HFFc6 (cell line): ENCODE data around the gene MTFP1. TPM values are rescaled to one million over a fixed set of nuclear protein-coding genes. Genes with fewer than 3 reads are reported as not detected.

Experiments used
- DNase-seq: peaks from one replicate; pipeline ENCODE4 v3.0.0-alpha.2; 2018
- H3K27ac Mint-ChIP-seq: 2 replicates; pipeline ENCODE4 v1.8.0; 2020; ENCODE audit warnings: mild to moderate bottlenecking, mixed read lengths
- H3K27me3 Mint-ChIP-seq: 2 replicates; pipeline ENCODE4 v1.8.0; 2021; ENCODE audit warnings: mild to moderate bottlenecking, moderate library complexity, mixed read lengths; ENCODE audit not compliant: insufficient read depth
- H3K36me3 Mint-ChIP-seq: 2 replicates; pipeline ENCODE4 v1.8.0; 2021; ENCODE audit warnings: low read depth, mixed read lengths
- H3K4me1 Mint-ChIP-seq: 2 replicates; pipeline ENCODE4 v1.8.0; 2020; ENCODE audit warnings: low read depth, mixed read lengths
- H3K4me3 Mint-ChIP-seq: 2 replicates; pipeline ENCODE4 v1.8.0; 2020; ENCODE audit warnings: mild to moderate bottlenecking, moderate library complexity, mixed read lengths
- H3K9me3 Mint-ChIP-seq: 2 replicates; pipeline ENCODE4 v1.8.0; 2020; ENCODE audit warnings: mild to moderate bottlenecking, mixed read lengths
- total RNA-seq, 6 experiments: library from RNA; stranded (reverse); fragmentation: NEBNext Ultra II Directional; extraction: Animal tissue kit (Norgen Biotek cat#: 25700); gene quantifications; 2 replicates in 1 of 6; 3 replicates in 5 of 6; pipeline ENCODE4 v1.2.3, GENCODE V29; 2021
- TF ChIP-seq, protein P1 (sequence below): fragments of 200-600 bp; sonication (generic); IDR thresholded peaks from 2 replicates; pipeline ENCODE4 v1.5.0; 2021; ENCODE audit warnings: antibody characterized with exemption, mild to moderate bottlenecking

MTFP1 gene
- total RNA-seq, 6 experiments from 2014 or later = 1.7 to 5.7 (median 4.1) TPM

DNA sequence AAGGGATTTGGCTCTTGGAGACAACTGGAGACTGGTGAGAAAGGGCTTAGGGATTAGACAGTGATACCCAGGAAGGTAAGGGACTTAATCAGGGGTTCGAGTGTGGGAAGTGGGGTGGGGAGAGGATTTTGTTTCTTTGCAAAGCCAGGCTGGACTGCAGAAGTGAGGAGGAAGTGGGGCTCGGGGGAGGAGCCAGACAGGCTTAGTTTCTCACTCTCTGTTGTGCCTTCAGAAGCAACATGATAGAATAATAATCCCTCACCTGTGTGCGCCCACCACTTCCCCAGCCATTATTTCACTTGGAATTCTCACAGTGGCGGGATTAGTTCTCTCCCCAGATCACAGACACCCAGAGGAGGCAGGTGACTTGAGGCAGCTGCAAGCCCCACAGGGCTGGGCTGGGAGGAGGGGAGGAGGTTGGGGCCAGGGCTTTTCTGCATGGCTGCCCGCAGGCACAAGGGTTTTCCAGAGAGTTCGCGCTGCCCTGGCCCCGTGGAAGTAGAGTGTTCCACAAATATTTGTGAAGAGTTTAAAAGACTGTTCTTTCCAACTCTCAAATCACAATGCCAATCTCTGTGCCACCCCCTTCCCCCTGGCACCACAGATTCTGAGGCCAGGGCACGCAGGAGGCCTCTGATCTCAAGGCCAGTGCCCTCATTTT is 32.8 kb upstream of the MTFP1 start:
- no peak for DNase-seq
- Mint-ChIP-seq H3K4me1 (peaks cover 32% of the 10 kb centered on the region), H3K36me3 (no peaks in the 10 kb centered on the region), H3K27ac (peak overlapping the region; percentile 18; the same call in 1 of the 2 replicates), H3K9me3 (no peaks in the 10 kb centered on the region), H3K27me3 (peaks cover 2% of the 10 kb centered on the region; the same call in 1 of the 2 replicates), H3K4me3 (no peak overlapping the region)
- TF ChIP-seq, protein P1, sequence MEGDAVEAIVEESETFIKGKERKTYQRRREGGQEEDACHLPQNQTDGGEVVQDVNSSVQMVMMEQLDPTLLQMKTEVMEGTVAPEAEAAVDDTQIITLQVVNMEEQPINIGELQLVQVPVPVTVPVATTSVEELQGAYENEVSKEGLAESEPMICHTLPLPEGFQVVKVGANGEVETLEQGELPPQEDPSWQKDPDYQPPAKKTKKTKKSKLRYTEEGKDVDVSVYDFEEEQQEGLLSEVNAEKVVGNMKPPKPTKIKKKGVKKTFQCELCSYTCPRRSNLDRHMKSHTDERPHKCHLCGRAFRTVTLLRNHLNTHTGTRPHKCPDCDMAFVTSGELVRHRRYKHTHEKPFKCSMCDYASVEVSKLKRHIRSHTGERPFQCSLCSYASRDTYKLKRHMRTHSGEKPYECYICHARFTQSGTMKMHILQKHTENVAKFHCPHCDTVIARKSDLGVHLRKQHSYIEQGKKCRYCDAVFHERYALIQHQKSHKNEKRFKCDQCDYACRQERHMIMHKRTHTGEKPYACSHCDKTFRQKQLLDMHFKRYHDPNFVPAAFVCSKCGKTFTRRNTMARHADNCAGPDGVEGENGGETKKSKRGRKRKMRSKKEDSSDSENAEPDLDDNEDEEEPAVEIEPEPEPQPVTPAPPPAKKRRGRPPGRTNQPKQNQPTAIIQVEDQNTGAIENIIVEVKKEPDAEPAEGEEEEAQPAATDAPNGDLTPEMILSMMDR = no peak

DNA sequence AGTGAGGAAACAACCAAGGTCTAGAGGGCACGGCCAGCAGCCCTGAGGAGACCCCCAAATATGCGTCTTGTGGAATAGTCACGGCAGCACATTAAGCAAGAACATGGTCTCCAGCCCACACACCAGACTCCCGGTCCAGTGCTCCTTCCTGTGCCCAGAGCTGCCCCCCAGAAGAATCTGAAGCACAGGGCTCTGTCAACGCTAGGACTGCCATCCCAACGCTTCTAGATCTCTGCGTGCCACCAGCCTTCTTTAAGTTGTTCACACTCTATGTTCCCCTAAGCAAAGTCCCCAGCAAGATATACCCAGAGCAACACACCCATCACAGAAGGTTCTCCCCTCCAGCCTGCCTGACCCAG is 32.3 kb upstream of the MTFP1 start:
- Mint-ChIP-seq H3K27ac (no peak overlapping the region), H3K4me3 (no peak overlapping the region), H3K4me1 (peaks cover 37% of the 10 kb centered on the region), H3K27me3 (peaks cover 2% of the 10 kb centered on the region; the same call in 1 of the 2 replicates), H3K9me3 (no peaks in the 10 kb centered on the region), H3K36me3 (no peaks in the 10 kb centered on the region)
- no peak for DNase-seq
- TF ChIP-seq, protein P1 = no peak

DNA sequence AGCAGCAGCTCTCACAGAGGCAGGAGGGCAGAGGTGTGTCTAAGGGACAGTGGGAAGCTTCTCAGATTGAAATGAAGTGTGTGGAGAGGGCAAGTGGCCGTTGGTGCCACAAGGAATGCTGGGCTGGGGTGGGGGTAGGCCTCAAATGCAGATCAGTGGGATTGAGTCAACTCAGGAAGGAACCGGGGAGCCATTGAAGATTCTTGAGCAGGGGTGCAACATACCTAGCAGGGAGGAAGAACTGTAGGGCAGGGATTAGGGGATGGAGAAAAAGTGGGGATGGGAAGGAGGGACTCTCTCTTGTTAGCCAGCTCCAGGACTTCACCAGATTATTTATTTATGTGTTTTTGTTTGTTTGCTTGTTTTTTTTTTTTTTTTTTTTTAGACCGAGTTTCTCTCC is 31.7 kb upstream of the MTFP1 start:
- no peak overlapping the region for H3K4me3 Mint-ChIP-seq
- TF ChIP-seq, protein P1 = no peak
- peaks cover 2% of the 10 kb centered on the region; the same call in 1 of the 2 replicates for H3K27me3 Mint-ChIP-seq
- no peak overlapping the region for H3K27ac Mint-ChIP-seq
- no peak for DNase-seq
- no peaks in the 10 kb centered on the region for H3K36me3 Mint-ChIP-seq
- H3K4me1 Mint-ChIP-seq = peaks cover 43% of the 10 kb centered on the region
- no peaks in the 10 kb centered on the region for H3K9me3 Mint-ChIP-seq

DNA sequence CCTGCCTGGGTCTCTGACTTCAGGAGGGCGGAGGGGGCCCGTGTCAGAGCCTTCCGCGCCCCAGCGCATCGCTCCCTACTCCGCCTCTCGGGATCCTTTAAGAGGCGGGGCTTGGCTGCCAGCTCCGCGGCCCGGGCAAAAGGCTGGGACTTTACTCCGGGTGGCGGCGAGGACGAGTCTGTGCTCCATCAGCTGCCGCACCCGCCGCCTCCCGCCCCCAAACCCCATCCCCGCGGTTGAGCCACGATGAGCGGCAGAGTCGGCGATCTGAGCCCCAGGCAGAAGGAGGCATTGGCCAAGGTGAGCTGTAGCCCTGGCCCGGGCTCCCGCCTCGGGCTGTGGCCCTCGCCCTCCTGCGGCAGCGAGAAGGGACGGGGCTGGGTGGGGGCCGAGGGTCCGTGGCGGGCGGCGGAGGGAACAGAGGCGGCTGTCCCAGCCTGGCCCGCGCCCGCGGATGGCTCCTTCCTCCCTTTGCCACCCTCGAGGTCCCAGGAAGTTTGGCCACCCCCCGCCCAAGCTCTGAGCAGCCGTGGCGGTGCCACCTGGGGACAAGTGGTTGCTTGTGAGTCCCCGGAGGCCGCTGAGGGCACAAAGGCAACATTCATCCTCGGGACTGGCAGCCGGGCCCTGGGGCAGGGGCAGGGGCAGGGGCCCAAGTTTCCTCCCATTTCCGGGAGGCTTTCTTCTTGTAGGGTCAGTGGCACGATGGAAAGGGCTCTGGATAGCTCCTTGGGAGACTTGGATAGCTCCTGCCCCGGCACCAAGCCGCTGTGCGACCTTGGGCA is 28.5 kb upstream of the MTFP1 start, which contains the start of gene SEC14L2:
Gene SEC14L2 (plus strand): TSS at position 148 of the 785 bp plus-strand sequence. CDS start 99 bp downstream, at position 247.
- Mint-ChIP-seq H3K9me3 (no peaks in the 10 kb centered on the region), H3K27ac (peak within 1 kb of the TSS; percentile 68), H3K4me1 (peaks cover 43% of the 10 kb centered on the region), H3K36me3 (no peaks in the 10 kb centered on the region; the same call in 1 of the 2 replicates), H3K27me3 (peaks cover 2% of the 10 kb centered on the region; the same call in 1 of the 2 replicates), H3K4me3 (peak within 1 kb of the TSS; percentile 92)
- TF ChIP-seq, protein P1 = no peak
- peak; percentile 37 for DNase-seq

DNA sequence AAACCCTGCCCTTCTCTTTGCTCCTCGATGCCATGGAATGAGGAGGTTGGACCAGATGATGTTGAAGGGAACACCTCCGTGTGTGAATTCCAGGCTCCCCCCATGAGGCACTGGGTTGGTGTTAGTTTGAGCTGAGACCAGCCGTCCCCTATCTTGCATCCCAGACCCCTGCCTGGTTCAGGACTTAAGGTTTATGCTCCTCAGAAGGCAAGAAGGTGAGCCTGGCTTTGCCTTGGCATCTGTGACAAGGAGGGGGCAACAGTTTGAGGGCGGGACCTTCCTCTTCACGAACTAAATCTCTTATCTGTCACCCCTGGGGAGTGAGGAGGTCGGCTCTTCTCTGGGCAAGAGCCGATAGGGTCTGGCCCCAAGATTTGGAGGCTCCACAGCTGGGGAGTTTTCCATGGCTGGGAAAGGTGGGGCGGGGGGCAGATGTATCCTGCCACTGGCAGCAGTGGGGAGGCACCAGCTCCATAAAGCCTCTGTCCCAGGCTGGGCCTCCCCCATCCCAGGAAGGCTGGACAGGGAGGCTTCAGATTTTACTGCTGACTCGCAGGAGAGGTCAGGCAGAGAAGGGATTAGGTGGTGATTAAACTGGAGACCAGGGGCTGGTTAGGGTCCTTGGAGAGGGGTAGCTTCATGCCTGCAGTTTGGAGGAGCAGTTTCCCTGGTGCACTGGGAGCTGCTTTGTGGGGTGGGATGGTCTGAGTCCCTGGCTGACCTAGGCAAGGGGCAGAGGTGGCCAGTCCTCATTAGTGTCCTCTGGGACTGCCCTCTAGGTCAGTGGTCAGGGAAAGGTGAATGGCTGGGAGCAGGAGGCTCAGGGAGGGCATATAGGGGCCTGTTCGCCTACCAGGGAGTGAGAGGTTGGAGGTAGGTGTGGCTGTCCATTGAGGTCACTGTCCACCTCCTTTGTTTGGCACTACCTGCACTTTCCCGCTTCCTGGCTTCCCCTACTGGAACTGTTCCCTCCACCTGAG is 27.6 kb upstream of the MTFP1 start:
- Mint-ChIP-seq H3K9me3 (no peaks in the 10 kb centered on the region), H3K27me3 (peaks cover 2% of the 10 kb centered on the region), H3K4me3 (peak overlapping the region; percentile 92), H3K27ac (peak overlapping the region; percentile 36), H3K36me3 (no peaks in the 10 kb centered on the region; the same call in 1 of the 2 replicates), H3K4me1 (peaks cover 37% of the 10 kb centered on the region)
- DNase-seq = no peak
- TF ChIP-seq, protein P1 = no peak
